WI38 (cell line): ENCODE results near the gene NSUN7.
A peak's percentile ranks its signal among the peaks of the same experiment; 100 is the strongest.

Source experiments
- H3K4me3 ChIP-seq: 2 replicates; pipeline ENCODE4 v1.5.1; 2011; ENCODE audit warnings: low read depth, mild to moderate bottlenecking, control low read depth, low read length
- CTCF ChIP-seq: IDR thresholded peaks from 2 replicates; pipeline ENCODE4 v1.5.1; 2012; ENCODE audit warnings: low read depth, mild to moderate bottlenecking, control low read depth, low read length

Gene NSUN7

GRCh38 chr4:40718586-40718985 lies 31.2 kb upstream of the NSUN7 start:
- H3K4me3 ChIP-seq = no peak overlapping the region
- no peak for TF ChIP-seq CTCF

DNA sequence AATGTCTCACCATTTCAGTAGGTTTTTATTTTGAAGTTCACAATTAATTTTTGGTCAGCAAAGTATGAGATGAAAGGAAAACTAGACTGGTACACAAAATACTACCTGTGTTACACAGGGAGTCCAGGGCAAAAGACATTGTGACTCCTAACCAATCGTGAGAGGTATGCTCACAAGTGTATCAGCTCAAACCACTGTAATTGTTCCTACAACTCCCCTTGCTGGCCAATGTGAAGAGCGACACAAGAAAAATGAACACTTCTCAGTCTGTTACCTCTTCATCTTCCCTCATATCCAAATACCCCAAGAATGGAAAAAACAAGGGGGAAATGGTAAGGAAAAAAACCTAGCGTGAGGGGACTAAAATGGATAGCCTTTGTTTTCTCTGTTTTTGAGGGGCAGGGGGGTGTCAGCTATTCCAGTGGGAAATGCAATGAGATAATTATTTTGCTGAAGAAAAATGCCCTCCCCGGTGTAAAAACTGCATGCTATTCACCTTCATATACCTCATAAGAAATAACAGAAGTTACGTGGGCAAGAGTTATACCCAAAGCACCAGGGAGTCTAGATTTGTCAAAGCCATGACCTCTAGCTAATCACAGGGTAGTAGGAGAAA lies 30.6 kb upstream of the NSUN7 start:
- TF ChIP-seq CTCF = peak; percentile 33; the same call in 1 of the 2 replicates
- H3K4me3 ChIP-seq = no peak overlapping the region

- TF ChIP-seq CTCF = no peak
- H3K4me3 ChIP-seq = no peak overlapping the region
Observed at GRCh38 chr4:40720351-40720750, 29.4 kb upstream of the NSUN7 start.

DNA sequence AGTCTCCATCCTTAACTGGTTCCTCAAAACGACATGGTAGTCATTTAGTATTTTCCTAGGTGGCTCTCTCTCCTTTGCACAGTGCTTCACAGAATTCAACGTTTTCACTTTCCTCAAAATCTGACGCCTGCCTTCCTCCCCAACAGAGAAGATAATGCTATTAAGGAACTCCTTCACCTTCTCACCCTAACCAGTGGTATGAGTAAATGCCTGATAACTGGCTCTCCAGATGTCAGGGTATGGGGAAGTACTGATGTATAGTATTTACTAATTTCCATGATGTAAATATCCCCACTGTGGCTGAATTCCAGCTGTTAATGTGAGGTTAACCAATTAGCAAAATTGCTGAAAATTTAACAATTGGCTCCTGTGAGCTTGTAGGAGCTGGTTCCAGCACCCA lies 28.8 kb upstream of the NSUN7 start:
- no peak for TF ChIP-seq CTCF
- no peak overlapping the region for H3K4me3 ChIP-seq

DNA sequence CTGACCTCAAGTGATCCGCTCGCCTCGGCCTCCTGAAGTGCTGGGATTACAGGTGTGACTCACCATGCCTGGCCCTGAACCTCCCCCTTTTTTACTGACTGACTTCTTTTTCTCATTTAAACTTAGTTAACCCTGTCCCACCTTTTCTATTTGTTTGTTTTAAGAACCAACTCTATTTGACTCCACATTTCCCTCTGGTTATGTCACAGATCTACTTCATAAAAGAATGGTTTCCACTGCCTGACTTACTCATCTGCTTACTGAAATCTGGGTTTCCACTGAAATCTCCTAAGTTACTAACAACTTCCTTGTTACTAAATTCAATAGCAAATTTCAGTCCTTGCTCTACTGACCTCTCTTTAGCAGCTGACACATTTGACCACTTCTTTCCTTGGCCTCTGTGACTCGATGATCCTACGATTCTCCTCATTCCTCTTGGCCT lies 28.0 kb upstream of the NSUN7 start:
- no peak for TF ChIP-seq CTCF

DNA sequence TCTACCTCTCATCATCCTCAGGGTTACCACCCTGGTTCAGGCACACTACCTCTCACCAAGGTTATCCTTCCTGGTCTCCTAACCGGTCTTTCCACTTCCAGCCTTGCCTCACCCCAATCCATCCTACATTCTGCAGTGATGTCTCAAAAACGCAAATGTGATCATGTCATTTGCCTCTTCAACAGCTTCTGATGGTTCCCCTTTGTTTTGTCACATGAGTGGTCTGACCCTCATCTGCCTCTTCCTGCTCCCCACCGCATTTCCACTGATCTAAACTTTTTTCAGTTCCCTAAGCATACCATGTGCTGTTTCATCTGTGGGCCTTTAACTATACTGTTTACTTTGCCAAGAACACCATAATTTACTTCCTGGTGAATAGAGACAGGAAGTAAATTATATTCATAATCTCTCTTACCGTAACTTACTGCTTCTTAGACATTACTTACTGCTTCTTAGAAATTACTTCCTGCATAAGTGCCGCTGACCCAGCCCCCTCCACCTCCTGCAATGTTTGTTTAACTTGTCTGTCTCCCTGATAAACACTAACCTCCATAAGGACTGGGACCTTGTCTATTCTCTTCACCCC lies 27.1 kb upstream of the NSUN7 start:
- no peak for TF ChIP-seq CTCF
- no peak overlapping the region for H3K4me3 ChIP-seq

More for the DNA sequence above, 28.0 kb upstream of the NSUN7 start:
- H3K4me3 ChIP-seq = no peak overlapping the region

DNA sequence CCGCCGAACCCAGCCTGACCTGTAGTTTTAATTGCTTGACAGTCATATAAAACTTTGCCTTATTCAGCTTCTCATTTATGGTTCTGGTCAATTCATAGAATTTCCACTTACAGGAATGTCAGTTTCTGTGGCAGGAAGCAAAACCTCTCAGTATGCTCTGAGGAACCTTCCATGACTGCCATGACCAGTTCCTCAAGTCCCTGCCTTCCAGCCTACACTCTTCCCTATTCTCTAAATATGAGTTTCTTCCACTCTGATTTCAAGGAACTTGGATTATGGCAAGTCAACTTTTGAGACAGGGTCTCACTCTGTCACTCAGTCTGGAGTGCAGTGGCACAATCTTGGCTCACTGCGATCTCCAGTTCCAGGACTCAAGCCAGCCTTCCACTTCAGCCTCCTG lies 26.0 kb upstream of the NSUN7 start:
- H3K4me3 ChIP-seq = no peak overlapping the region
- TF ChIP-seq CTCF = no peak
